OCI-LY3 (cell line): ENCODE data around the gene ZNF780B.
"Not testable (repeated sequence)": the region's sequence is repeated elsewhere in the genome, so short reads cannot be mapped to it uniquely, and the experiment has no call there.

Source experiments
- H2AFZ ChIP-seq: fragments of 200-600, 300-600 bp; shearing (Covaris generic); 2 replicates; pipeline ENCODE4 v1.6.0; 2014; ENCODE audit warnings: antibody characterized with exemption, low read depth, low read length
- H3K27ac ChIP-seq: fragments of 200-600, 300-600 bp; sonication (generic); 2 replicates; pipeline ENCODE4 v1.5.1; 2014; ENCODE audit warnings: mild to moderate bottlenecking, low read length, moderate library complexity, mixed read lengths
- H3K27me3 ChIP-seq: fragments of 200-600, 300-600 bp; sonication (generic); 2 replicates; pipeline ENCODE4 v1.6.1; 2014; ENCODE audit warnings: low read depth, low read length, mixed read lengths
- H3K36me3 ChIP-seq: fragments of 200-600, 300-600 bp; sonication (generic); replicated peaks from 2 replicates; pipeline ENCODE3; 2014; ENCODE audit warnings: low read depth, low read length, mixed read lengths
- H3K4me1 ChIP-seq: fragments of 300-600, 200-600 bp; sonication (generic); 2 replicates; pipeline ENCODE4 v1.6.1; 2014; ENCODE audit warnings: low read length, mixed read lengths
- H3K4me2 ChIP-seq: fragments of 200-600, 300-600 bp; sonication (generic); 2 replicates; pipeline ENCODE4 v1.6.1; 2014; ENCODE audit warnings: low read length, mixed read lengths
- H3K4me3 ChIP-seq: fragments of 300-600, 200-600 bp; sonication (generic); 2 replicates; pipeline ENCODE4 v1.5.1; 2014; ENCODE audit warnings: antibody characterized with exemption, mild to moderate bottlenecking, low read length, moderate library complexity
- H3K79me2 ChIP-seq: fragments of 300-600, 200-600 bp; shearing (Covaris generic); 2 replicates; pipeline ENCODE4 v1.6.1; 2014; ENCODE audit warnings: mild to moderate bottlenecking, low read length, mixed read lengths
- H3K9ac ChIP-seq: fragments of 300-600, 200-600 bp; shearing (Covaris generic); 2 replicates; pipeline ENCODE4 v1.6.0; 2014; ENCODE audit warnings: mild to moderate bottlenecking, low read length, moderate library complexity
- H3K9me3 ChIP-seq: fragments of 200-600, 300-600 bp; shearing (Covaris generic); 2 replicates; pipeline ENCODE4 v1.6.1; 2014; ENCODE audit warnings: low read length, mixed read lengths; ENCODE audit not compliant: insufficient read depth
- H4K20me1 ChIP-seq: fragments of 200-600, 300-600 bp; sonication (generic); 2 replicates; pipeline ENCODE4 v1.6.1; 2016; ENCODE audit warnings: low read length, mixed read lengths; ENCODE audit not compliant: insufficient read depth
- CTCF ChIP-seq: fragments of 200-600, 300-600 bp; sonication (generic); IDR thresholded peaks from 2 replicates; pipeline ENCODE4 v1.5.1; 2014; ENCODE audit warnings: antibody characterized with exemption, low read length, low read depth
- EZH2phosphoT487 ChIP-seq: fragments of 200-600 bp; shearing (Covaris generic); IDR thresholded peaks from 2 replicates; pipeline ENCODE4 v1.6.1; 2018; ENCODE audit warnings: antibody characterized with exemption, mixed run types, low read depth

Gene ZNF780B

GRCh38 chr19:40053491-40053890 is 2.5 kb downstream of the ZNF780B start:
- Histone ChIP-seq H3K4me2 (no peak overlapping the region), H3K4me1 (peaks cover 9% of the 10 kb centered on the region; the same call in 1 of the 2 replicates), H3K4me3 (no peak overlapping the region), H3K9ac (no peak overlapping the region), H3K79me2 (peaks cover 31% of the 10 kb centered on the region), H2AFZ (no peak overlapping the region), H3K36me3 (peaks cover 28% of the 10 kb centered on the region), H3K27me3 (no peaks in the 10 kb centered on the region), H3K27ac (no peak overlapping the region), H4K20me1 (no peaks in the 10 kb centered on the region), H3K9me3 (peaks cover 19% of the 10 kb centered on the region)
- TF ChIP-seq CTCF (no peak), EZH2phosphoT487 (no peak)

GRCh38 chr19:40041718-40042117 is 14.3 kb downstream of the ZNF780B start:
- not testable (repeated sequence) for H3K27ac ChIP-seq, H4K20me1 ChIP-seq, H3K9me3 ChIP-seq, H3K27me3 ChIP-seq, H3K9ac ChIP-seq, H2AFZ ChIP-seq, H3K4me1 ChIP-seq, H3K4me3 ChIP-seq, H3K4me2 ChIP-seq, H3K79me2 ChIP-seq
- peaks cover 28% of the 10 kb centered on the region for H3K36me3 ChIP-seq

- H3K9me3 ChIP-seq, result peaks cover 29% of the 10 kb centered on the region
Observed at GRCh38 chr19:40038047-40038446, 18.0 kb downstream of the ZNF780B start.

GRCh38 chr19:40035996-40036395 is 20.0 kb downstream of the ZNF780B start:
- Histone ChIP-seq H3K9ac (no peak overlapping the region), H2AFZ (no peak overlapping the region), H3K4me2 (no peak overlapping the region), H4K20me1 (no peaks in the 10 kb centered on the region), H3K79me2 (no peaks in the 10 kb centered on the region), H3K4me3 (no peak overlapping the region), H3K27ac (no peak overlapping the region), H3K36me3 (peaks cover 35% of the 10 kb centered on the region), H3K4me1 (no peaks in the 10 kb centered on the region), H3K27me3 (no peaks in the 10 kb centered on the region), H3K9me3 (peaks cover 41% of the 10 kb centered on the region)
- no peak for TF ChIP-seq EZH2phosphoT487
- no peak for TF ChIP-seq CTCF

More at GRCh38 chr19:40038047-40038446, 18.0 kb downstream of the ZNF780B start:
- H3K36me3 ChIP-seq, result peaks cover 34% of the 10 kb centered on the region
- H3K9ac ChIP-seq, H3K4me1 ChIP-seq, H4K20me1 ChIP-seq, H3K4me2 ChIP-seq, H2AFZ ChIP-seq, H3K79me2 ChIP-seq, H3K4me3 ChIP-seq, H3K27me3 ChIP-seq, H3K27ac ChIP-seq: not testable (repeated sequence)

GRCh38 chr19:40033989-40034560 is 22.0 kb downstream of the ZNF780B start:
- H3K27me3 ChIP-seq, result no peaks in the 10 kb centered on the region
- TF ChIP-seq EZH2phosphoT487 (no peak), CTCF (no peak)
- H4K20me1 ChIP-seq, result no peaks in the 10 kb centered on the region
- peaks cover 46% of the 10 kb centered on the region for H3K9me3 ChIP-seq
- no peaks in the 10 kb centered on the region for H3K4me1 ChIP-seq
- H3K79me2 ChIP-seq, result no peaks in the 10 kb centered on the region
- H3K4me2 ChIP-seq, result no peak overlapping the region
- no peak overlapping the region for H3K27ac ChIP-seq
- peaks cover 39% of the 10 kb centered on the region for H3K36me3 ChIP-seq
- no peak overlapping the region for H2AFZ ChIP-seq
- no peak overlapping the region for H3K4me3 ChIP-seq
- H3K9ac ChIP-seq, result no peak overlapping the region
